Measurements from ENCODE around the gene NUP160.

DNA sequence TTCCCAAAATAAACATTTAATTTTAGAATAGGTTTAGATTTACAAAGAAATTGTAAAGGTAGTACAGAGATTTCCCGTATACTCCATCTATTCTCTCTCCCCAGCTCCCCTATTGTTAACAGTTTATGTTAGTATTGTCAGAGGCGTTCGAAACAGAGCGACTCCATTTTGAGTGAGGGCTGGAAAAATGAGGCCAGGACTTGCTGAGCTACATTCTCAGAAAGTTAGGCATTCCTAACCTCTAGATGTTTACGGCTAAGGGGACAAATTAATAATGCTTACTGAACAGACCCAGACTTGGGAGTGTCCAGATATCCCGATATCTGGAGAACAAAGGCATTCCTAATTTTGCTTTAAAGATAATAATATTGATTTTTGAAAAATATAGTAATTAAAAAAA, 12.4 kb upstream of the NUP160 start:
- TF ChIP-seq, protein P1, sequence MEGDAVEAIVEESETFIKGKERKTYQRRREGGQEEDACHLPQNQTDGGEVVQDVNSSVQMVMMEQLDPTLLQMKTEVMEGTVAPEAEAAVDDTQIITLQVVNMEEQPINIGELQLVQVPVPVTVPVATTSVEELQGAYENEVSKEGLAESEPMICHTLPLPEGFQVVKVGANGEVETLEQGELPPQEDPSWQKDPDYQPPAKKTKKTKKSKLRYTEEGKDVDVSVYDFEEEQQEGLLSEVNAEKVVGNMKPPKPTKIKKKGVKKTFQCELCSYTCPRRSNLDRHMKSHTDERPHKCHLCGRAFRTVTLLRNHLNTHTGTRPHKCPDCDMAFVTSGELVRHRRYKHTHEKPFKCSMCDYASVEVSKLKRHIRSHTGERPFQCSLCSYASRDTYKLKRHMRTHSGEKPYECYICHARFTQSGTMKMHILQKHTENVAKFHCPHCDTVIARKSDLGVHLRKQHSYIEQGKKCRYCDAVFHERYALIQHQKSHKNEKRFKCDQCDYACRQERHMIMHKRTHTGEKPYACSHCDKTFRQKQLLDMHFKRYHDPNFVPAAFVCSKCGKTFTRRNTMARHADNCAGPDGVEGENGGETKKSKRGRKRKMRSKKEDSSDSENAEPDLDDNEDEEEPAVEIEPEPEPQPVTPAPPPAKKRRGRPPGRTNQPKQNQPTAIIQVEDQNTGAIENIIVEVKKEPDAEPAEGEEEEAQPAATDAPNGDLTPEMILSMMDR (IDR thresholded peaks at IDR 0.05): no peak
- TF ChIP-seq POLR2A (IDR thresholded peaks at IDR 0.05): no peak

Data from thyroid gland (tissue), 4 donors.